ENCODE measurements around the gene KLHL26. TPM values are rescaled to one million over a fixed set of nuclear protein-coding genes. Genes with fewer than 3 reads are reported as not detected.

KLHL26 gene, protein sequence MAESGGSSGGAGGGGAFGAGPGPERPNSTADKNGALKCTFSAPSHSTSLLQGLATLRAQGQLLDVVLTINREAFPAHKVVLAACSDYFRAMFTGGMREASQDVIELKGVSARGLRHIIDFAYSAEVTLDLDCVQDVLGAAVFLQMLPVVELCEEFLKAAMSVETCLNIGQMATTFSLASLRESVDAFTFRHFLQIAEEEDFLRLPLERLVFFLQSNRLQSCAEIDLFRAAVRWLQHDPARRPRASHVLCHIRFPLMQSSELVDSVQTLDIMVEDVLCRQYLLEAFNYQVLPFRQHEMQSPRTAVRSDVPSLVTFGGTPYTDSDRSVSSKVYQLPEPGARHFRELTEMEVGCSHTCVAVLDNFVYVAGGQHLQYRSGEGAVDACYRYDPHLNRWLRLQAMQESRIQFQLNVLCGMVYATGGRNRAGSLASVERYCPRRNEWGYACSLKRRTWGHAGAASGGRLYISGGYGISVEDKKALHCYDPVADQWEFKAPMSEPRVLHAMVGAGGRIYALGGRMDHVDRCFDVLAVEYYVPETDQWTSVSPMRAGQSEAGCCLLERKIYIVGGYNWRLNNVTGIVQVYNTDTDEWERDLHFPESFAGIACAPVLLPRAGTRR
- total RNA-seq: 2.7 and 5.9 TPM in 2 replicates

DNA sequence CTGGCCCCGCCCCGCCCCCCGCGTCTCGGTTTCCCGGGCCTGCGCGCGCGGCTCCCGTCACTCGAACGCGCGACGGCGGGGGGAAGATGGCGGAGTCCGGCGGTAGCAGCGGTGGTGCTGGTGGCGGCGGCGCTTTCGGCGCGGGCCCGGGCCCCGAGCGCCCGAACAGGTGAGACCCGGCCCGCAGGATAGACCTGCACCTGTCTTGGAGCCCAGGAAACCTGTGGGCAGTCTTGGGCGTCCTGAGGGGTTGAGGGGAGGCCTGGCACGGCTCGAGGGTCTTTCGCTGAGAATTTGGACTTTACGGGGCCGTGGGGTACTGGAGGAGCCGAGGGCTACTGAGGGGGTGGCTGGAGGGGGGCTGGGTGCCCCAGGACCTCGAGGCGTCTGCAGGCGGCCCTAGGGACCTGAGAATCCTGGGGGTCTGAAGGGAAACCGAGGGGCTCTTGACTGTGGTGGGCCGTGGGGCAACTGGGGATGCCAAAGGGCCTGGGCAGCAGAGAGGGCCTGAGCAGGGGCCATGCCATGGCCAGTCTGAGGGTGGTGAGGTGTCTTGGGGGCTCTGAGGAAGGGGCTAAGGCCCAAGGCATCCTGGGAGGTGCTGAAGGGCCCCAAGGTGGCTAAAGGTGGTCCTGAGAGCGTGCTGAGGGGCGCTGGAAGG lies at the start of gene KLHL26:
KLHL26 (plus strand) TSS at position 60 of the 661 bp plus-strand sequence; CDS start at position 87, 27 bp downstream.

DNA sequence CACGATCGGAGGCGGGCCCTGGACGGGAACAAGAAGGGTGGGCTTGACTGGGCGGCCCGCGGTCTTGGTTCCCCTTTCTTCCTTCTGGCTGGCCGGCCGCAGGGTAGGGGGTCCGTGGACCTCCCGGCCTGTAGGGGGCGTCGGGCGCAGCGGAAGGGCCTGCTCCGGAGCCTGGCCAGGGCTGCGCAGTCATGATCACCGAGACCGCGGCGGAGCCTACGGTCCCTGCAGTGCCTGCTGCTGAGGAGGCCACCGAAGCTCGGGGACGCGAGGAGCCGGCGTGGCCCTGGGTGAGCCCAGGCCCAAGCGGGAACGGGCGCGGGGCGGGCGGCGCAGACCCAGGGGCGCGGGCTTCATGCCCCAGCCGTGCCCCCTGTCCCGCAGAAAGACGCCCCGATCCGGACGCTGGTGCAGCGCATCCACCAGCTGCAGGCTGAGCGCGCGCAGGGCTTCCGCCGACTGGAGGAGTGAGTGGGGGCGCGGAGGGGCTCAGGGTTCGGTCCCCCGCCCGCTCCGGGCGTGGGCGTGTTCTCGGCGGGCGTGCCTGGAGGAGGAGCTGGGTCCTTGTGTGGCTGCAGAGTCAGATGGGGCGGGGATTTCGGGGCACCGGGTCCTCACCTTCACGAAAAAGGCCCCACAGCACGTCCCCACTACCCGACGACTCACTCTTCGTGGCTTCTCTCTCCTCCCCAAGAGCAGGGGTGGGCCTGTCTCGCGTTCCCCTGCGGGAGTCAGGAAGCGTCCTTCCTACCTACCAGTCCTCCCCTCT lies 48.0 kb upstream of the KLHL26 start, which contains the start of gene REX1BD:
REX1BD (plus strand) TSS at position 188 of the 769 bp plus-strand sequence; CDS start at position 192, 4 bp downstream.

DNA sequence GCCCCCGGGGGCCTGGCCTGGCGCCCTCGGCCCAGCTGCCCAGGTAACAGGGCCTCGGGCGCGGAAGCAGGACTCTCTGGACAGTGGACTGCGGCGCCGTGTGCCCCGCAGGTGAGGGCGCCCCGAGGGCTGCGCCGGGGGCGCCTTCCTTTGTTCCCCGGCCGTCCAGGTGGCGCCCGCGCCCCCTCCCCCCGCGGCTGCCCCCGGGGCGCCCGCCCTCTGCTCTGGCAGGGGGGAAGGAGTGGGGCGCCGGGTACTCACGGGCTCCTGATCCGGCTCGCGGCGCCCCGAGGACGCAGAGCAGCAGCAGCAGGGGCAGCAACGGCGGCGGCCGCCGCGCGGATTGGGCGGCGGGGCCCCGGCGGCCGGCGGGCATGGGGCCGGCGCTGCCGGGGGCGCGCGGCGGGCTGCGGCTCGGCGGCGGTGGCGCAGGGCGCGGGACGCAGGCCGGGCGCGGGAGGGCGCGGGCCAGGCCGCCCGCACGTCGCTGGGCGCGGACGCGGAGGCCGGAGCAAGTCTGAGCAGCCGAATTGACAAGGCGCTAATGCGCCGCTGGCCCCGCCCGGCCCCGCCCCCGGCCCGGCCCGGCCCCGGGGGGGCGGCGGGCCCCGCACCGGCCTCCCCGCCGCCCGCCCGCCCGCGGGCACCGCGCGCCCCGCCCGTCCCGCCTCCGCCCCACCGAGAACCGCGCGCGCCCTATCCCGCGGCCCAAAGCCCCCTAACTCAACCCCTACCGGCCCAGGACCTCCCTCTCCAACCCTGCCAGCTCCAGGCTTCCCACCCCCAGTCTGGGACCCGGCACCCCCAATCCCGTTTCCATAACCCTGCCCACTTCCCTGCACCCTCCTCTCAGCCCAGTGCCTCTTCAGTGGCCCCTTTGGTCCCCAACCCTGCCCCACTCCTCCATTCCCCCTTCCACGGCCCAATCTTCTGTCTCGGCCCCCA lies 30.3 kb upstream of the KLHL26 start, which contains the start of gene CRLF1:
CRLF1 (minus strand) TSS at position 519 of the 945 bp plus-strand sequence; CDS start at position 376, 143 bp downstream.

DNA sequence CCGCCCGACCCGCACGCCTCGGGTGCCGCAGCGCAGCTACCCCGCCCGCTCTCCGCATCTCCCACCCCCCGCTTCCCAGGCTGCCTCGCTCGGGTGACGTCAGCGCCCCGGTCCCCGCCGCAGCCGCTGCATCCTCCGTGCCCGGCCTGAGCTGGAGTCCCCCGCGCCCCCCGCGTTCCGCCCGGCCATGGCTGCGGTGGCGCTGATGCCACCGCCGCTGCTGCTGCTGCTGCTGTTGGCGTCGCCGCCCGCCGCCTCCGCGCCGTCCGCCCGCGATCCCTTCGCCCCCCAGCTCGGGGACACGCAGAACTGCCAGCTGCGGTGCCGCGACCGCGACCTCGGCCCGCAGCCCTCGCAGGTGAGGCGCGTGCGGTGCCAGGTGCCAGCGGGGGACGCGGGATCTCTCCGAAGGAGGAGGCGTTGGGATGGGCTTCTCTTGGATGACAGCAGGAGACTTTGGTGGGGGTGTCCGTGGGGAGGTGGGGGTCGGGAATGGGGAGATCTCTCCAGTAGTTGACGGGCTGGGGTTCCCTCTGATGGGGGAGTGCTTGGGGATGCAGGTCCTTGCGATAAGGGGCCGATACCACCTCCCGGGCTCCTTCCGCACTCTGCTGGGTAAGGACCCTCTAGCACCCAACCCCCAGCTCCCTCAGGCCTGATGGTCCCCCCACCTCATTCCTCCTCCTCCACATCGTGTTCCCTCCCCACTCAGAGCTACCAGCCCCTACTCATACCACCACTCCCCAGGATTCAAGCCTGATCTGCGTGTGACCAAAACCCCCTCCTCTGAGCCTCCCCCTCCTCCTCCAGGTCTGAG lies 23.8 kb upstream of the KLHL26 start, which contains the start of gene TMEM59L:
TMEM59L (plus strand) TSS at position 99 of the 817 bp plus-strand sequence; CDS start at position 188, 89 bp downstream.

DNA sequence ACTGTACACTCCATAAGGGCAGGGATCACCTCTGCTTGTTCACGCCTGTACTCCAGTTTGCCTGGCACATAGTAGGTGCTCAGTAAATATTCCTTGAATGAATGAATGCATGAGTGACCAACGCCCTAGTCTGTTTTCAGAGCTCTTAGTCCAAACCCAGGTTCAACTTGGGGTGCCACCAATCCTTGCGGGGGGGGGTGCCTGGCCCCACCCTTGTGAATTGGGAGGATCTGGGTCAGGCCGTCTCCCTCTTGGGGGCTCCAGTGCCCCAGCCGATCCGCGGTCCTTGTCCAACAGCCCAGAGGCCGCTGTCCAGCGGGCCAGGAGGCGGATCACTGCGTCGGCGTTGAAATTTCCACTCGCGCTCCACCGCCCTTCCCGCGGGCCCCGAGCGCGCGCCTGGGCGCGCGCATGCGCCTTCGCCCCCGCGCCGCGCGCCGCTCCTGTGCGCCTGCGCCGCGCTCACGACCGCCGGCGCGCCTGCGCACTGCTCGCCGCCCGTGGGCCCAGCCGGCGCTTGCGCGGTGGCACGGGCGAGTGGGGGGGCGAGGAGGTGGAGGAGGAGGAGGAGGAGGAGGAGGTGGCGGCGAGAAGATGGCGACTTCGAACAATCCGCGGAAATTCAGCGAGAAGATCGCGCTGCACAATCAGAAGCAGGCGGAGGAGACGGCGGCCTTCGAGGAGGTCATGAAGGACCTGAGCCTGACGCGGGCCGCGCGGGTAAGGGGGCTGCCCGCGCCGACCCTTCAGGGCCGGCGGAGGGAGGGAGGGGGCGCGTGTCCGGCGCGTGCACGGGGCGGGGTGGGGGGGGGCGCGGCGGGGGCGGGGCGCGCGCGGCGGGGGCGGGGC lies 46.5 kb downstream of the KLHL26 start, which contains the start of gene CRTC1:
CRTC1 (plus strand) TSS at position 572 of the 849 bp plus-strand sequence; CDS start at position 595, 23 bp downstream.

Other genes starting within 250 kb of the KLHL26 start
- not detected in 2 replicates for gene LRRC25, start 239.4 kb upstream of the KLHL26 start, total RNA-seq
- 65.4 and 73.2 TPM in 2 replicates for gene SSBP4, start 217.6 kb upstream of the KLHL26 start, total RNA-seq
- gene ISYNA1, start 198.9 kb upstream of the KLHL26 start, total RNA-seq: 14.0 and 15.5 TPM in 2 replicates
- 16.2 and 20.6 TPM in 2 replicates for gene ELL, start 115.0 kb upstream of the KLHL26 start, total RNA-seq
- 300 and 360 TPM in 2 replicates for gene FKBP8, start 93.5 kb upstream of the KLHL26 start, total RNA-seq
- 176 and 181 TPM in 2 replicates for gene KXD1, start 79.2 kb upstream of the KLHL26 start, total RNA-seq
- gene UBA52, start 65.2 kb upstream of the KLHL26 start, total RNA-seq: 814 and 912 TPM in 2 replicates
- gene REX1BD, start 48.2 kb upstream of the KLHL26 start, total RNA-seq: 147 and 161 TPM in 2 replicates
- gene CRLF1, start 30.2 kb upstream of the KLHL26 start, total RNA-seq: 0.31 and 1.1 TPM in 2 replicates
- gene TMEM59L, start 24.2 kb upstream of the KLHL26 start, total RNA-seq: not detected in 2 replicates
- 0.80 and 3.0 TPM in 2 replicates for gene CRTC1, start 46.7 kb downstream of the KLHL26 start, total RNA-seq
- gene COMP, start 154.3 kb downstream of the KLHL26 start, total RNA-seq: not detected in 2 replicates
- 51.6 and 56.0 TPM in 2 replicates for gene UPF1, start 194.9 kb downstream of the KLHL26 start, total RNA-seq